Measurements from ENCODE around the gene ARHGAP21. TPM values are rescaled to one million over a fixed set of nuclear protein-coding genes. Genes with fewer than 3 reads are reported as not detected.

ARHGAP21 gene
- total RNA-seq, 1 donor from 2014 or later: 46.8 TPM

- H3K4me3 ChIP-seq (ENCODE audit: low read depth, low read length): no peak overlapping the region
- TF ChIP-seq, protein P1, sequence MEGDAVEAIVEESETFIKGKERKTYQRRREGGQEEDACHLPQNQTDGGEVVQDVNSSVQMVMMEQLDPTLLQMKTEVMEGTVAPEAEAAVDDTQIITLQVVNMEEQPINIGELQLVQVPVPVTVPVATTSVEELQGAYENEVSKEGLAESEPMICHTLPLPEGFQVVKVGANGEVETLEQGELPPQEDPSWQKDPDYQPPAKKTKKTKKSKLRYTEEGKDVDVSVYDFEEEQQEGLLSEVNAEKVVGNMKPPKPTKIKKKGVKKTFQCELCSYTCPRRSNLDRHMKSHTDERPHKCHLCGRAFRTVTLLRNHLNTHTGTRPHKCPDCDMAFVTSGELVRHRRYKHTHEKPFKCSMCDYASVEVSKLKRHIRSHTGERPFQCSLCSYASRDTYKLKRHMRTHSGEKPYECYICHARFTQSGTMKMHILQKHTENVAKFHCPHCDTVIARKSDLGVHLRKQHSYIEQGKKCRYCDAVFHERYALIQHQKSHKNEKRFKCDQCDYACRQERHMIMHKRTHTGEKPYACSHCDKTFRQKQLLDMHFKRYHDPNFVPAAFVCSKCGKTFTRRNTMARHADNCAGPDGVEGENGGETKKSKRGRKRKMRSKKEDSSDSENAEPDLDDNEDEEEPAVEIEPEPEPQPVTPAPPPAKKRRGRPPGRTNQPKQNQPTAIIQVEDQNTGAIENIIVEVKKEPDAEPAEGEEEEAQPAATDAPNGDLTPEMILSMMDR (conservative IDR thresholded peaks at IDR 0.05; ENCODE audit: low read depth, low read length): peak; percentile 3
- no peak for DNase-seq (ENCODE audit: low read depth)
Observed at GRCh38 chr10:24574578-24575155, 149.0 kb downstream of the ARHGAP21 start.

DNA sequence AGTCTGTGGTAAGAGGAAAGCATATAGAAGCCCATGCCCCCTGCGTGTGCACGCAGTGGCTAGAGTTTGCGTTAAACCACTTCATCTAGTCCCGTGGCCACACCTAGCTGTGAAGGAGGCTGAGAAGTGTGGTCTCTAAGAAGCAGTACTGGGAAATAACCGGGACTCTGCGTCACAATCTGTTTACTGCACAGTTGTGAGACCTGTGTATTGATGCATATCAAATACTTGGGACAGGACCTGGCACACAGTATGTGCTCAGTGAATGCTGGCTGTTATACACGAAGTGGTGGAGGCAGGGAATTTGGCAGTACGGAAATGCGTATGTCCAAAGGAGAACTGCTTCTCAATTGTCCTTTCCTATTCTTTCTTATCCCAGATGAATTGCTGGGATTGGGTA is 149.5 kb downstream of the ARHGAP21 start:
- TF ChIP-seq, protein P1 (conservative IDR thresholded peaks at IDR 0.05; ENCODE audit: low read depth, low read length): no peak
- no peak overlapping the region for H3K4me3 ChIP-seq (ENCODE audit: low read depth, low read length)
- peak; percentile 7 for DNase-seq (ENCODE audit: low read depth)

- DNase-seq (ENCODE audit: low read depth): no peak
- H3K4me3 ChIP-seq (ENCODE audit: low read depth, low read length): no peak overlapping the region
- TF ChIP-seq, protein P1 (conservative IDR thresholded peaks at IDR 0.05; ENCODE audit: low read depth, low read length): no peak
Observed at GRCh38 chr10:24571870-24572450, 151.7 kb downstream of the ARHGAP21 start.

DNA sequence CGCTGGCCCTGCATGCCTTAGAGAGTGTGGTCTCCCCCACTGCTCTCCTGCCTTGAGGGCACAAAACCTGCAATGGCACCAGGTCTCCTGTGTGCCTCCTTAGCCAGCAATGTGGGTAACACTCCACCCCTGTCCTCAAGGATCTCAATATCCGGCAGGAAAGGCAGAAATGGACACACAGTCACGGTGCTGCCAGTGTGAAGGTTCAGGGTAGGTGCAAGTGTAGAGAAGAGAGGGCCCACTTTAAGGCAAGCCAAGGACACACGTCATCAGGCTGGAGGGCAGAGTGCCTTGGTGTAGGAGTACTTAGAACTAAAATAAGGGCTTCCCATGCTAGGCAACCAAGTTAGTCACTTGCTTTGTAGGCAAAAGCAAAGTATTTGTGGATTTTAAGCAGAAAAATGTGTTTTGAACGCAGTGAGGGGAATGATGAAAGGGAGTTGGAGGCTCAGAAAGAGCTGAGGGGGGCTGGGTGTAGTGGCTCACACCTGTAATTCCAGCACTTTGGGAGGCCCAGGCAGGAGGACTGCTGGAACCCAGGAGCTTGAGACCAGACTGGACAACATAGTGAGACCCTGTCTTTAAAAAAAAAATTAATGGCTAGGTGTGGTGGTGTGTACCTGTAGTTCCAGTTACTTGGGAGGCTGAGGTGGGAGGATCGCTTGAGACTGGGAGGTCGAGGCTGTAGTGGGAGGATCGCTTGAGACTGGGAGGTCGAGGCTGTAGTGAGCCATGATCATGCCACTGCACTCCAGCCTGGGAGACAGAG is 152.8 kb downstream of the ARHGAP21 start:
- TF ChIP-seq, protein P1 (conservative IDR thresholded peaks at IDR 0.05; ENCODE audit: low read depth, low read length): no peak
- DNase-seq (ENCODE audit: low read depth): no peak
- no peak overlapping the region for H3K4me3 ChIP-seq (ENCODE audit: low read depth, low read length)

DNA sequence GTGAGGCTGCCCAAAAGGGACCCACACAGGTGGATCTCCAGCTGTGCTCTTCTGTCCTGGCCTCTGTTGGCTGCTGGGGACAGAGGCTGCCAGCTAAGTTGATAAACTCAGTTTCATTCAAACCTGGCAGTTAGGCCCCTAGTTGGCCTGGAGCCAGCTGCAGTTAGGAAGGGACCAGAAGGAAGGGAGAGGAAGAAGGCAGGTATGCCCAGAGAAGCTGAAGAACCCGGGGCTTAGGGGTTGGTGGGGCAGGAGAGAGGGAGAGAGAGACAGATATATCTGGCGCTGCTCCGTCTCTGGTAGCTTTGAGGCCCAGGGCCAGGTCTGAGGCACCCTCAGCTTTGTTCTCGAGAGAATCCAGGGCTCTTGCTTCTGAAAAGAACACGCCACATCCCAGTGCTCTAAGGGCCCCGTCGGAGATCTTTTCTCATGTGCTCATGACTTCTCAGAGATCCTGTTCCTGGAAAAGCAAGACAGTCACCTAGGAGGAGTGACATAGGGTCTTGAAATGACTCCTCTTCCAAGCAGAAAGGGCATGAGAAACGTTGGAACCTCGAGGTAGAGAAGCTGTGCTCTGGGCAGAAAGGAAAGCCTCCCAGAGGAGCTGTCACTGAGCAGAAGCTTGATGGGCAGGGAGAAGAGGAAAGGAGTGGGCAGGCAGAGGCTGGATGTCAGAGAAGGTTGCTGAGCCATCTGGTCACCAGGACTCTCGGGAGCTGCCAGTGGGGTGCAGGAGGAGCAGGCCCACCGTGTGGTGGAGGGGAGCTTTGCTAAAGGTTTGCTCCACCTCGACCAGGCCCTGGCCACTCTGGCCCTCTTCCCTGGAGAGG is 153.6 kb downstream of the ARHGAP21 start:
- H3K4me3 ChIP-seq (ENCODE audit: low read depth, low read length): no peak overlapping the region
- TF ChIP-seq, protein P1 (conservative IDR thresholded peaks at IDR 0.05; ENCODE audit: low read depth, low read length): no peak
- no peak for DNase-seq (ENCODE audit: low read depth)

DNA sequence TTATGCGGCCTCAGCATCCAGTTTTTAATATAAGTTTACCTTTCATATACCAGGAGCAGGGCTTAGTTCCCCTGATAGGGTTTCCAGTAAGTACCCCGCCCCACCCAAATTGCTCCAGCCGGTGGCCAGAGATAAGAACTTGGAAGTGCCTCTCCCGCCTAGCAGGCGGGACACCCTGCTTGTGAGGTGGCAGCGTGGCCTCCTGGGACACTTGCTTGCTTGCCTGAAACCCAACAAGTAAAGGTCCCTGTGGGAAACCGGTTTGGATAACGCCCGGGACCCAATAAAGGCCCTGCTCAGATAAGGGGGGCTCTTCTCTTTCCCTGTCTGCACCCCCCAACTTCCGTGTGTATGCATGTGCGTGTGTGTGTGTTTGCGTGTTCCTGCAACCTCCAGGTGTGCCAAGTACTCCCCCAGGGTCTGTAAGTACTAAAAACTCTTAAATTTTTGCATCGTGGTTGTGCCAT is 154.3 kb downstream of the ARHGAP21 start:
- no peak for DNase-seq (ENCODE audit: low read depth)
- no peak overlapping the region for H3K4me3 ChIP-seq (ENCODE audit: low read depth, low read length)
- TF ChIP-seq, protein P1 (conservative IDR thresholded peaks at IDR 0.05; ENCODE audit: low read depth, low read length): no peak

Data from epithelial cell of proximal tubule (primary cell).